Measurements from ENCODE around the gene MYMK. TPM values are rescaled to one million over a fixed set of nuclear protein-coding genes. Genes with fewer than 3 reads are reported as not detected.

Gene MYMK
- total and polyA plus RNA-seq, 2 experiments from 2014 or later = not detected

GRCh38 chr9:133492061-133493021, 32.4 kb downstream of the MYMK start:
- TF ChIP-seq ZNF114 (CRISPR knock-in tag; IDR thresholded peaks at IDR 0.05) = no peak
- TF ChIP-seq CTCF (conservative IDR thresholded peaks at IDR 0.05; ENCODE audit: low read depth in 2 of 2) = no peak
- TF ChIP-seq POLR2AphosphoS5 (IDR thresholded peaks at IDR 0.05; ENCODE audit: low read depth) = no peak
- no peak for TF ChIP-seq EZH2 (IDR thresholded peaks at IDR 0.05; ENCODE audit: low read depth, unreplicated experiment)
- TF ChIP-seq ETS1 (IDR thresholded peaks at IDR 0.05) = no peak
- no peak for TF ChIP-seq EZH2phosphoT487 (IDR thresholded peaks at IDR 0.05; ENCODE audit: unreplicated experiment)
- no peak for TF ChIP-seq ZNF462 (CRISPR knock-in tag; IDR thresholded peaks at IDR 0.05)
- TF ChIP-seq ZNF331 (CRISPR knock-in tag; IDR thresholded peaks at IDR 0.05; ENCODE audit: low read depth) = no peak
- no peak for TF ChIP-seq JUNB (IDR thresholded peaks at IDR 0.05; ENCODE audit: unreplicated experiment)
- TF ChIP-seq STAT1 (IDR thresholded peaks at IDR 0.05; ENCODE audit: unreplicated experiment) = no peak
- no peak for TF ChIP-seq NANOG (IDR thresholded peaks at IDR 0.05; ENCODE audit: borderline replicate concordance)
- no peak for TF ChIP-seq REST (IDR thresholded peaks at IDR 0.05; ENCODE audit: unreplicated experiment)
- no peak for TF ChIP-seq CREB1 (CRISPR knock-in tag; IDR thresholded peaks at IDR 0.05; ENCODE audit: low read depth)
- no peaks in the 10 kb centered on the region for H4K20me1 ChIP-seq (replicated peaks; ENCODE audit: insufficient read depth)
- Mint-ChIP-seq H3K27ac (no peak overlapping the region), H3K9me3 (no peaks in the 10 kb centered on the region), H3K4me1 (no peaks in the 10 kb centered on the region), H3K27me3 (ENCODE audit: insufficient read depth, low read depth, poor library complexity) (peaks cover 7% of the 10 kb centered on the region), H3K4me3 (no peak overlapping the region), H3K36me3 (ENCODE audit: low read depth) (no peaks in the 10 kb centered on the region; the same call in 2 of the 3 replicates)
- peak overlapping the region; percentile 23; the same call in 1 of the 2 replicates for H2AFZ ChIP-seq
- no peak overlapping the region for H3K4me2 ChIP-seq
- ATAC-seq = no peak
- H3F3A ChIP-seq (replicated peaks; ENCODE audit: low read depth) = no peaks in the 10 kb centered on the region; the same call in 1 of the 2 replicates
- no peaks in the 10 kb centered on the region for H3K9me2 ChIP-seq (ENCODE audit: insufficient read depth)
- no peak overlapping the region for H3K4me3 ChIP-seq
- no peak for DNase-seq (ENCODE audit: low spot score)
- H3K36me3 ChIP-seq (ENCODE audit: insufficient read depth) = no peaks in the 10 kb centered on the region
- H3K27me3 ChIP-seq (ENCODE audit: insufficient read depth) = no peaks in the 10 kb centered on the region
- no peak overlapping the region for H3K27ac ChIP-seq (ENCODE audit: low read depth)
- H3K79me2 ChIP-seq (replicated peaks; ENCODE audit: insufficient read depth) = no peaks in the 10 kb centered on the region
- H3K4me1 ChIP-seq (ENCODE audit: insufficient read depth) = no peaks in the 10 kb centered on the region

Measured in GM23338 (cell line).